ENCODE results near the gene BABAM2.

The BABAM2 gene

DNA sequence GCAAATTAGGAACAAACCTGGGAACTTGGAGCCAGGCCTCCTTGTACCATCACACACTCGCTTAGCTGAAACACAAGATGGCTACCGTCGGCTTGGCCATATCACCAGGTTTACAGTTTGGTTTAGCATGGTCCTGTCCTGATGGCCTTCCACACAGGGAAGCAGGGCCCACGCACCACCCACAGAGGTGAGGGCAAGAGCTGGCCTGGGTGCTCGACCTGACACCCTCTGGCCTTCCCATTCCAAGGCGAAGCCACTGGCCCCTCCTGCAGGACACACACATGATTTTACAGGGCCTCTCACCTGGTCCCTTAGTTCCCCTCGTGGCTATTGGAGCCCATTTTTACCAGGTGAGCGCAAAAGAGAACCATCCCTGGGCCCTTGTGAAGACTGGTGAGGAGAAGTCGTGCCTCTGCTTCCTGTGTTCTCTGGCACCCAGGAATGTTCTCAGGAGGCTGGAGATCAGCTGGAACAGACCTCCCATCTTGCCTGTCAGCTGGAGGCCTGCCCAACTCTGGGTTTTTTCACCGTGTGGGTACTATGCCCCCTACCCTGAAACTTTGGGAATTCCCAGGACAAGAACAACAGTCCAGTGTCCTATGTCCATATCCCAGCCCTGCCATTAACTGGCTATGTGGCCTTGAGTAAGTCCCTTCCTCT, 449.1 kb downstream of the BABAM2 start:
- Mint-ChIP-seq H3K4me3 (no peak overlapping the region), H3K27me3 (no peaks in the 10 kb centered on the region), H3K9me3 (no peaks in the 10 kb centered on the region), H3K27ac (peak overlapping the region in 1 of 2 donors; percentile 24), H3K4me1 (no peaks in the 10 kb centered on the region)
- no peak for DNase-seq
- ATAC-seq = no peak

DNA sequence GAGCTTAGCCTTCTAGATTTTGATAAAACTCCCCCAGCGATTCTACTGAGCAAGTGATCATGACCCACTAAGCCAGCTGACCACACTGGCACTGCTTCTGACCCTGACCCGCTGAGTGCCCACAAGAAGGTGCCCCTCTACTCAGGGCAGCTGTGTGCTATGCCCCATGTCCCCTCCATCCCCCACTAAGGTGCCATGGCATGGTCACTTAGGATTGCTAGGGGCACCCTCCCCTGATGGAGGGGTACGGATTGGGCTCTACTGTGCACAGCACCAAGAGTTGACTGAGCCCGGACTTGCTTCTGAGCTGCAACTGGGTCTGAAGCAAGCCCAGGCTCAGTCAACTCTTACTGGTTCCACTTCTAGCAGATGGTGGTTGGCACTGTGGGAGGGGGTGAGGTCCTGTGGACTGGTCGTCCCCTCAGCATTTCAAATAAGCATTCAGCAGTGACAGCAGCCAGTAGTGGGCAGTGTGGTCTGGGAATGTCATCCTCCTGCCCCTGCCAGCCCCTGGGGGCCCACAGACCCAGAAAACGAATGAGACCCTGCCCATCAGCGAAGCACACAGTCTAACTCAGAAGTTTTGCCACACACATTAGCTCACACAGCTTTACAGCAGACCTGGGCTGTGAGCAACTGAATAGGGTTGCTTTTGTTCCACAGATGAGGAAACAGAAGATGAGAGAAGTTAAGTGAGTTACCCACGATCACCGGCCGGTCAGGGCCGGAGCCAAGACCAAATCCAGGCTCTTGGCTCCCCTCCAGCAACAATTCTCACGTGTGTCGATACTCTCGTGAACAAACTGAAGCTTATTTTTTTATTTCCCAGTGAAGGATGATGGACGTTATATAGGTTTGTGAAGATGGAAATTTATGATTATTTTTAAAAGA, 450.0 kb downstream of the BABAM2 start:
- Mint-ChIP-seq H3K9me3 (no peaks in the 10 kb centered on the region), H3K4me3 (no peak overlapping the region), H3K27ac (peak overlapping the region in 1 of 2 donors; percentile 22), H3K4me1 (no peaks in the 10 kb centered on the region), H3K27me3 (no peaks in the 10 kb centered on the region)
- no peak for ATAC-seq
- no peak for DNase-seq

DNA sequence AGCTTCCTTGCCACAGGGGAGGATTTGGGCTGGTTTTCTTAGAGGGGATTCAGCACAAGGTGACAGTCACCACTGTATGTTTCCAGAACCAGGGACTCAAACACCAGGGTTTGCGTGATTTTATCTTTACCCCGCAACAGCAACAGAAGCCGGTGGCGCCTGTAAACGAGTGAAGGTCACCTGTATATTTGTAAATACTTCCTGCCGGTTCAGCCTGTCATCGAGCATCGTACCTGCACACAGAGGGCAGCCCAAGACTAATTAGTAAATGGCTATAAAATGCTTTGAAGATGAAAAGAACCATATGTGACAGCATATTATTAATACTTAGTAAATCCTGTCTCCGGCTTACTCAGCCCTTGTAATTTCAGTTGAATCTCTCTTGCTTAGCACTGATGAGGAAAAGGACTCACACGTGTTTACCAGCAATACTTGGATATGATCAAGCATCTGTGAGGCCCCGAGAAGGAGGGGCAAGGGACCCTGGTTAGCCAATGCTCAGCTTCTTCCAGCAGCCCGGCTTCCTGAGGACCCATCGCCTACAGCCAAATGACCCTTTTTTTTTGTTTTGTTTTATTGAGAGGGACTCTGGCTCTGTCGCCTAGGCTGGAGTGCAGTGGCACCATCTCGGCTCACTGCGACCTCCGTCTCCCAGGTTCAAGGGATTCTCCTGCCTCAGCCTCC, 450.8 kb downstream of the BABAM2 start:
- DNase-seq (no peak), ATAC-seq (no peak)
- Mint-ChIP-seq H3K4me3 (no peak overlapping the region), H3K9me3 (no peaks in the 10 kb centered on the region), H3K4me1 (no peaks in the 10 kb centered on the region), H3K27ac (peak overlapping the region in 1 of 2 donors; percentile 22), H3K27me3 (no peaks in the 10 kb centered on the region)

DNA sequence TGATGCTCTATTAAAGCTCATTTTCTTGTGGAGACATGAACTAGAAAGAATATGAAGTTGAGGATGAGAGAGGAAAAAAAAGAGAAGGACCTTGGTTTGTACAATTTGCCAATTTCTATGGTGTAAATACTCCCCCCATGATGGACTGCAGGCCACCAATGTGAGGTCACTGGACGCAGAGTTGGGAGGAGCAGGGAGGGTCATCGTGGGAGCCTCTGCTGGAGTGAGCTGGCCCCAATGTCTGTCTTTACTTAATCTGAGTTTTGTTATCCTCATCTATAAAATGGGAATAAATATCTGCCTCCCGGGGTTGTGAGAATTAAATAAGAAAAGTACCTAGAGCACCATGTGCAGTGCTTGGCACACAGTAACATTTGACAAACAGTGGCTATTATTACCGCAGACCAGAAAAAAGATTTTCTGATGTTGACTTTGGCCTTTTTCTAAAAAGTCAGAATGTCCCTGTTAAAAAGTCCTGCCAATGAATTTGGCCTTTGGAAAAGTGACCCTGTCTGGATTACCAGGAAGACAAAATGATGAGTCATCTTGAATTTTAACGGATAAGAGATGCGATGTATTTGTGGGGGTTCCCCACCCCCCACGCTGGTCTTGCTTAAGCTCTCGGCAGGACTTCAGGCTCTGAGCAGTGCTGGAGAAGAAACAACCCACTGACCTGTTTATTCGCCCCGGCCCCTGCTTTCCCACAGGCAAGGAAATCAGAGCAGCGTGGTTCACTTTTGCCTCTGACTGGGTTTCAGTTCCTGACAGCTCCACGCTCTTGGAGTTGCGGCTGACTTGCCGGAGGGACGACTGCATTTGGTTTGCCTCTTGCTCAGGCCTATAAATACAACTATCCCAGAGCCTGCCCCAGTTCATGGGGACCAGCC, 451.8 kb downstream of the BABAM2 start:
- no peak for ATAC-seq
- Mint-ChIP-seq H3K4me1 (peaks cover 9% of the 10 kb centered on the region), H3K4me3 (no peak overlapping the region), H3K27ac (no peak overlapping the region), H3K9me3 (no peaks in the 10 kb centered on the region), H3K27me3 (no peaks in the 10 kb centered on the region)
- DNase-seq = no peak

DNA sequence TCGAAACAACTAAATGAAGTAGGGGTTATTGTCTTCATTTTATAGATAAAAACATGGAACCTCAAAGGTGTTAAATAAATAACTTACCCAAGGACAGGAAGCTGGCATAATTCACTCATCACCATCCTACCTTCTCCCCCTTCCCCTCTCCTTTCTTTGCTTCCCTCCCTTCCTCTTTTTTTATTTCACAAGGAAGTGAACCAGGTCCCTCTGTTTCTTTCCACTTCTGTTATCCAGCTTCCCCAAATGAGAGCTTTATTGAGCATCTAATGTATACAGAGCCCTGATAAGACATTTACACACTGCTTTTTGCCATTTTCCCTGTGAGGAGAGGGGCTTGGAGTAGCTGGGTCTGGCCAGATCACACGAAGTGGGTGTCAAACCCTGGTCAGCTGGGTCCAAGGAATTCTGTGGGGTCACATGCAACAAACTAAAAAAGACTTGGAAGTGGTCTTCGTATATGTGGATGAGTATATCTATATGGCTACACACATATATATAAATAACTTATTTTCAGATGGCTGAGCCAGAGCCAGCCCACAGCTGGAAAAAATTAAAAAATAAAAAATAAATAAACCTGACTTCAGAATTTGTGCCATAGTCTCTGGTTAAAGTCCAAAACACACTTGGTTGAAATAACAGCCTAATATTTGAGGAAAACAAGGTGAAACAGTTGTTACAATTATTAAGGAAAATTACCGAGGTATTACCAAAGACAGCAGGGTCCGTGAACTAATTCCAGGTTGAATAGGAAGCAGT, 452.8 kb downstream of the BABAM2 start:
- H3K27me3 Mint-ChIP-seq = no peaks in the 10 kb centered on the region
- DNase-seq (no peak), ATAC-seq (no peak)
- no peak overlapping the region for H3K27ac Mint-ChIP-seq
- H3K4me3 Mint-ChIP-seq = no peak overlapping the region
- no peaks in the 10 kb centered on the region for H3K9me3 Mint-ChIP-seq
- peaks cover 19% of the 10 kb centered on the region for H3K4me1 Mint-ChIP-seq

DNA sequence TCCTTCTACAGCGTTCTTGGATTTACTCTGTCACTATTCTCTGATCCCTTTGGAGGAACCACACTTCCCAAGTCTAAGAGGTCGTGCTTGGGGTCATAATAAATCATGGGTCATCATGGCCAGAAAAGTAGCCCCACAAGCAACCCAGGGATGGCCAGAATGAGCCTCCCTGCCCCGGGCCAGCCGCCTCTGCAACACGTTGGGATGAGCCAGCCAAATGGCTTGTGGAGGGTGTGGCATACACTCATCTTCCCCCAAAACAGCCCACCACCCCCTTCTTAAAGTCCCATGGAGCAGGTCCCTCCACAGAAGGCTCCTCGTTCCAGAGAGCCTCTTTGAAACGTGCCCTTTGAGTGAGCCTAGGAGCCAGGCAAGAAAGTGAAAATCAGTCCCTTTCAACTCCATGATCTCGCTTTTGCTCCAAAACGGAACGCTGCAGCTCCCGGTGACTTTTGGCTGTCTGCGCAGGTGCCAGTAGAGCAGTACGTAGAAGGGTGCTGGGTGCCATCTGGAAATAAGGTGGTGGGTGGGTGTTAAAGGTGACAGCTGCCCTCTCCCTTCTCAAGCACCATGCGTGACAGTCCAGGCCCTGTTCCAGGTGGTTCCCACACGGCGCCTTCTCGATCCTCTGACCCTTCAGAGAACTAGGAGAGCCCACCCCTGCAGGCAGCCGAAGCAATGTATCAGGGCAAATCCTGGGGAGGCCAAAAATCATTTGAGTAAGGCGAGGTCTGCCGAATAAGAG, 453.6 kb downstream of the BABAM2 start:
- DNase-seq = no peak
- no peak overlapping the region for H3K4me3 Mint-ChIP-seq
- peaks cover 27% of the 10 kb centered on the region for H3K4me1 Mint-ChIP-seq
- no peak for ATAC-seq
- H3K27ac Mint-ChIP-seq = peak overlapping the region in 1 of 2 donors; percentile 54
- no peaks in the 10 kb centered on the region for H3K27me3 Mint-ChIP-seq
- H3K9me3 Mint-ChIP-seq = no peaks in the 10 kb centered on the region

DNA sequence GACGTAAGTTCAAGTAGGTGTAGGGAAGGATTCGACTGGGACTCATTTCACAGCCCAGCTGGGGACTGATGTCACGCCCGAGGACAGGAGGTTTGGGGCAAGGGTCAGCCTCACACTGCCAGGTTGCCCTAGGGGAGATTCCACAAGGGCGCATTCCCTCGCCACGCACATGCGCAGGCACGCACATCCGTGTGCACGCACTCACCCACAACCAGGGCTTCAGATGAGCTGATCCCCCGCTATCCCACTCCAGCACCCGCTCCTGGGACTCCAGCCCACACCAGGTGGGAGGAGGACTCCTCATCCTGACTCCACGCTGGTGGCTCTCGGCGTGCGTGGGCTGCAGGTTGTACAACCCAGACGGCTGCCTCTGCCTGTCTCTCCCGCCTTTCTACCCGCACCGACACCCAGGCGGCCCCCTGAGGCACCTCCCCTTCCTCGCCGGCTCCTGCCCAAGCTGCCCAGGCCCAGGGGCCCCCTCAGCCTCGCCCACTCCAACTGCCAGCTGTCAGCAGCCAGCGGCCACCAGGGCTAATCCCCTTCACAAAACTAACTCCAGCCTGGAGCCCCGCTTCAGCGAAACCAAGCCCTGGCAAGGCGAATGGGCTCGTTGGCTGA, 454.3 kb downstream of the BABAM2 start:
- Mint-ChIP-seq H3K27ac (no peak overlapping the region), H3K27me3 (no peaks in the 10 kb centered on the region), H3K4me1 (peaks cover 31% of the 10 kb centered on the region), H3K4me3 (no peak overlapping the region), H3K9me3 (no peaks in the 10 kb centered on the region)
- DNase-seq = no peak
- no peak for ATAC-seq

DNA sequence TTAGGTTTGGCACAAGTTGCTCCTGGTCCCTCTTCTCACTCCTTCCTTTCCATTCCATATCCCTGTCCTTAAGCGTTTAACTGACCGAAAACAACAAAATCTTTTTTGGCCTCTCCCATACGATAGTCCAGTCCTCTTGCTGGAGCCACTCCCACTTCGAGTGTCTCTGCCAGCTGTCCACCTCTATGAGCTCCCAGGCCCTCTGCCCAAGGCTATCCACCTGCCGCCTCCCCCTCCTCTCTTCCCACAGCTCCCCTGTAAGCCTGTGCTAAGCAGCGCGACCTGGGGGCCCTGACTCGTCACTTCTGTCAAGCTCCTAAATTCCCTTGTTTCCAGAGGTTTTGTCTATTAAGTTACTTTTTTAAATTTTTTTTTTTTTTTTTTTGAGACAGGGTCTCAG, 455.1 kb downstream of the BABAM2 start:
- H3K4me1 Mint-ChIP-seq = peaks cover 32% of the 10 kb centered on the region
- no peak for ATAC-seq

DNA sequence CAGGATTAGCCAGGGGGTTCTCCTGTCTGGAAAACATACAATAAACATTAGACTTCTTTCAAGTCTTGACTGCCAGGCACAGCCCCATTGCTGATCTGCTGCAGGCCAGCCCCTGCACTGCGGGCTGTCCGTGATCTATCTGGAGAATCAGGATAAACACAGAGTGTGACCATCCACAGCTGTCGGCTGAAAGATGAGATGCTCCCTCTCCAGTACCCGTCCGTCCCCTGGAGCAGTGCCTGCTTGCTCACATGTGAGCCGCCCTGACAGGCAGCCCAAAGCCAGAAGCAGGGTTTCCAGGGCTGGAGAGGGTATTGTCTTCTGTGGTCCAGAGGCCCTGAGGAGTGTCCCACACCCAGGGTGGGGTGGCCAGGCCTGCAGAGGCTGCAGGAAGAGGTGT, 456.1 kb downstream of the BABAM2 start:
- Mint-ChIP-seq H3K27me3 (no peaks in the 10 kb centered on the region), H3K9me3 (no peaks in the 10 kb centered on the region), H3K27ac (peak overlapping the region in 1 of 2 donors; percentile 85), H3K4me3 (peak overlapping the region in 1 of 2 donors; percentile 39), H3K4me1 (peaks cover 41% of the 10 kb centered on the region)
- DNase-seq = no peak
- ATAC-seq = no peak

More for the DNA sequence above, 455.1 kb downstream of the BABAM2 start:
- no peak for DNase-seq
- no peak overlapping the region for H3K4me3 Mint-ChIP-seq
- H3K27ac Mint-ChIP-seq = peak overlapping the region in 1 of 2 donors; percentile 47
- no peaks in the 10 kb centered on the region for H3K9me3 Mint-ChIP-seq
- H3K27me3 Mint-ChIP-seq = no peaks in the 10 kb centered on the region

DNA sequence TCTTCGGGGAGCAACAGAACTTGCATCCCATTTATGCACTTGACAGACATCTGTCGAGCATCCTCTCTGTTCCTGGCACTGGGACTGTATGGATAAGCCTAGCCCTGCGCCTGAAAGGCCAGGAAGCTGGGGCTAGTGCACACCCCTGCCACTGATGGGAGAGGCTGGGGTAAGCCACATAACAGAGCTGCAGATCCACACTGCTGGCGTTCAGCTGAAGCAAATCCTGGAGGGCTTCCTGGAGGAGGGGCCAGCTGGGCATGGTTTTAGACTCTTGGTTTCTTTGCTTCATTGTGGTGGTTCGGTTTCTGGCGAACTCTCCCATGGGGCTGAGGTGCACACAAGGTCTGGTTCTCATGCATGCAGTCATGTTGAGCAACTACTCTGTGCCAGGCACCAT, 456.7 kb downstream of the BABAM2 start:
- H3K4me3 Mint-ChIP-seq = peak overlapping the region; percentile 46 to 60

DNA sequence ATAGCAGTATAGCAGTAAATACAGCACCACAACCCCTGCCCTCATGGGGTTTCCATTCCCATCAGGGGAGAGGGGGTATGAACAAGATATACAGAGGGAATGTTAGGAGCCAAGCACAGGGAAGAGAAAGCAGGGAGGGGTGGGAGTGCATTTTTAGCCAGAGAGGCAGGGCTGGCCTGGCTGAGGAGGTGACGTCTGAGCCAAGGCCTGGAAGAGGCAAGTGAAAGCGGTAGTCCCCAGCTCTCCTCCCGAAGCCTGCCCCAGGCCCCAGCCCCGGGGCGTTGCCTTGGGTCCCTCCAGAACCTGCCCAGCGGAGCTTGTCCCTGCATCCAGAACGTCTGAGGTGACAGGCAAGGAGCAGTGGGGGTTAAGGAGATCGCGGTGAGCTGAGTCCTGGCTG, 457.1 kb downstream of the BABAM2 start:
- Mint-ChIP-seq H3K9me3 (no peaks in the 10 kb centered on the region), H3K4me3 (peak overlapping the region; percentile 58 to 60), H3K4me1 (peaks cover 49% of the 10 kb centered on the region), H3K27ac (peak overlapping the region; percentile 66), H3K27me3 (no peaks in the 10 kb centered on the region)
- DNase-seq = no peak
- no peak for ATAC-seq

More for the DNA sequence above, 456.7 kb downstream of the BABAM2 start:
- ATAC-seq = no peak
- Mint-ChIP-seq H3K27me3 (no peaks in the 10 kb centered on the region), H3K27ac (peak overlapping the region in 1 of 2 donors; percentile 66), H3K9me3 (no peaks in the 10 kb centered on the region), H3K4me1 (peaks cover 45% of the 10 kb centered on the region)
- no peak for DNase-seq

DNA sequence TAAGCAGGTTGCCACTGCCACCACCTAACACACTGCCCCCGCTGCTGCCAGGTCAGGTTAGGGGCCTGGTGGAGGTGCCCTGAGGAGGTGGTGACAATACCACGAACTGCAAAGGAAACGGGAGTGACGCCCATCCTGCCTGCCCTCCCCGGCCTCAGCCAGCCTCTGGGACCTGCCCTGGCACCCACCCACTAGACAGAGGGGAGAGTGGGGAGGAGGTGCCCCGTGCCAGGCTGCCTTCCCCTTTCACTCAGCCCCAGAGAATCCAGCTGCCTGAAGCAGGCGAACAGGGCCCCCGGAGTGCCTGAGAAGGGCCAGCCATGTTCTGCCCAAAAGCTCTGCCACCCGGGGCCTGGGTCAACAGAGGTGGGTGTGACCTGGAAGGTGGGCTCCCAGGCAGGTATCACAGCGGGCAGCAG, 457.6 kb downstream of the BABAM2 start:
- peak; percentile 39 to 83 for DNase-seq
- H3K4me1 Mint-ChIP-seq = peaks cover 54% of the 10 kb centered on the region
- no peaks in the 10 kb centered on the region for H3K9me3 Mint-ChIP-seq
- H3K27me3 Mint-ChIP-seq = no peaks in the 10 kb centered on the region
- H3K4me3 Mint-ChIP-seq = peak overlapping the region; percentile 58 to 60
- peak overlapping the region; percentile 46 to 66 for H3K27ac Mint-ChIP-seq
- peak; percentile 92 for ATAC-seq

DNA sequence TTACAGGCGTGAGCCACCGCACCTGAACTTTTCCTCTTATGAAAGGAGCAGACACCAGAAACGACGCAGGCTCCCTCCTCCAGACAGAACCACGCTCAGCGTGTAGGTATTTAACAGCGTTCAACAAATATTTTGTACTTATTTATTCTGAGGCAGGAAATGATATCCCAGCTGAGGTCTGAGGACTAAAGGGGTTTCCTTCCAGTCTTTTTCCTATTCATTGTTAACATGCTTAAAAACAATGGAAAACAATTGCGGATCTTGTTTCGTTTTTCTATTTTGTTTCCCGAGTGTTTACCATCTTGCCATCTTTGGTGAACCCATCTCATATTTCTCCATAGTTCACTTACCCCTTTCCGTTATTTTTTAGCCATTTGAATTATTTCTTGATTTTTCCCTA, 458.4 kb downstream of the BABAM2 start:
- H3K9me3 Mint-ChIP-seq = no peaks in the 10 kb centered on the region
- peak overlapping the region in 1 of 2 donors; percentile 58 for H3K4me3 Mint-ChIP-seq
- no peak for DNase-seq
- ATAC-seq = no peak
- no peaks in the 10 kb centered on the region for H3K27me3 Mint-ChIP-seq
- peak overlapping the region; percentile 60 to 67 for H3K27ac Mint-ChIP-seq
- peaks cover 54% of the 10 kb centered on the region for H3K4me1 Mint-ChIP-seq

All from stimulated activated naive CD8-positive, alpha-beta T cell treated with anti-CD3 and anti-CD28 coated beads, Interleukin-15, amount 100 ng/mL, for 72 hours (primary cell).